ENCODE data around the gene SYAP1.

The SYAP1 gene

DNA sequence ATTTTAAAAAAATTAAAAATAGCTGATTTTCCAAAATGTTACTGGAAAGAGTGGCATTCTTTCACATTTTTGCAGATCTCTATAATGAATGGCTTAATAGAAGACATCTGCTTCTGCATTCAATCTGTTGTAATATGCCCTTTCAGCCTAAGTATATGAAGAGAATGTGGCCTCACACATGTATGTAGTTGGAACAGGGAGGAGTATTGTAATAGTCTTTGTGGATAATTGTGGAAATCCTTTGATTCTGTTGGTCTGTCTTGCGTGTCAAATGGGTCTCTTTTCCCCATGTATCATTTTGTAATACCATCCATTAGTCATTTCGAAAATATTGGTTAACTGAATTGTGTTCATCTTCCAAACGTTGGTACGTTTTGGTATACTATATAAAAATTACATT lies 78.4 kb downstream of the SYAP1 start:
- DNase-seq (ENCODE audit: low spot score in 2 of 2): no peak

DNA sequence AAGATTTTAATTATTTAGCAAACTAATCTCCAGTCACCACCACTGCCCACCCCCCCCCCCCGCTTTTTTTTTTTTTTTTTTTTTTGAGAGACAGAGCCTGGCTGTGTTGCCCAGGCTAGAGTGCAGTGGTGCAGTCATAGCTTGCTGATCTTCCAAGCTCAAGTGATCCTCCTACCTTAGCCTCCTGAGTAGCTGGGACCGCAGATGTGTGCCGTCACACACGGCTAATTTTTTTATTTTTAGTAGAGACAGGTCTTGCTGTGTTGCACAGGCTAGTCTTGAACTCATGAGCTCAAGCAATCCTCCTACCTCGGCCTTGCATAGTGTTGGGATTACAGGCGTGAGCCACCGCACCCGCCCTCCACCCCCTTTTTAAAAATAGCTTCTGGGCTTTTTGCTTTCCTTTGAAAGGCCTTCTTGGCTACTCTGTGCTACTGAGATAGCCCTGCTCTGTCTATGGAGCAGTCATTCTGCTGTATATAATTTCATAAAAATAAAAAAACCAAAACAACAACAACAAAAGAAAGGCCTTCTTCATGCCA lies 85.6 kb downstream of the SYAP1 start:
- DNase-seq (ENCODE audit: low spot score in 2 of 2): no peak
- Histone ChIP-seq H3K27me3 (ENCODE audit: low read depth) (no peaks in the 10 kb centered on the region), H3K4me1 (peaks cover 23% of the 10 kb centered on the region), H3K9me3 (no peaks in the 10 kb centered on the region), H3K36me3 (replicated peaks) (peaks cover 47% of the 10 kb centered on the region), H3K4me3 (no peak overlapping the region)
- in situ Hi-C loops (cut with MboI; ENCODE audit: low sequenced_read_pairs): no loop called here

More for the DNA sequence above, 78.4 kb downstream of the SYAP1 start:
- H3K36me3 ChIP-seq (replicated peaks): peaks cover 73% of the 10 kb centered on the region
- H3K27me3 ChIP-seq (ENCODE audit: low read depth): no peaks in the 10 kb centered on the region
- H3K4me3 ChIP-seq: no peak overlapping the region
- H3K9me3 ChIP-seq: no peaks in the 10 kb centered on the region
- H3K4me1 ChIP-seq: no peaks in the 10 kb centered on the region
- in situ Hi-C loops (cut with MboI; ENCODE audit: low sequenced_read_pairs): no loop called here

DNA sequence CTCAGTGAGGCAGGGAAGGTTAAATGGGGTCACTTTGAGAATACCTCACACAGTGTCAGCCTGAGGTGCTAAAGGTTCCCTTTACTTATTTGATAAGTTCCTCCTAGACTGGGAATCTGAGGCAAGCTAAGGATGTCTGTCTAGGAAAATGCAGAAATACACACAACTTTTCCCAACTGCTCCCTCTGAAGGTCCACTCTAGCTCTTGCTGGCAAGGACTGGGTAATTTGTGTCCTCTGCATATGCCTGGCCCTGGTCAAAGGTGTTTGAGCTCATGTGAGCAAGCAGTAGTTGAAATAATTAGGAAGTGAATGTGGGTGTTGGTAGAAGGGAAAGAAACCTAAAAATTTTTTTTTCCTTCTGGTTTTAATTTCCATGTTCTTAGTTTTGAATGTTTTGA lies 88.1 kb downstream of the SYAP1 start:
- Histone ChIP-seq H3K4me3 (no peak overlapping the region), H3K27me3 (ENCODE audit: low read depth) (no peaks in the 10 kb centered on the region), H3K4me1 (peaks cover 23% of the 10 kb centered on the region), H3K9me3 (no peaks in the 10 kb centered on the region), H3K36me3 (replicated peaks) (peaks cover 45% of the 10 kb centered on the region)
- peak; percentile 43 to 50 for DNase-seq (ENCODE audit: low spot score in 2 of 2)
- in situ Hi-C loops (cut with MboI; ENCODE audit: low sequenced_read_pairs): no loop called here

DNA sequence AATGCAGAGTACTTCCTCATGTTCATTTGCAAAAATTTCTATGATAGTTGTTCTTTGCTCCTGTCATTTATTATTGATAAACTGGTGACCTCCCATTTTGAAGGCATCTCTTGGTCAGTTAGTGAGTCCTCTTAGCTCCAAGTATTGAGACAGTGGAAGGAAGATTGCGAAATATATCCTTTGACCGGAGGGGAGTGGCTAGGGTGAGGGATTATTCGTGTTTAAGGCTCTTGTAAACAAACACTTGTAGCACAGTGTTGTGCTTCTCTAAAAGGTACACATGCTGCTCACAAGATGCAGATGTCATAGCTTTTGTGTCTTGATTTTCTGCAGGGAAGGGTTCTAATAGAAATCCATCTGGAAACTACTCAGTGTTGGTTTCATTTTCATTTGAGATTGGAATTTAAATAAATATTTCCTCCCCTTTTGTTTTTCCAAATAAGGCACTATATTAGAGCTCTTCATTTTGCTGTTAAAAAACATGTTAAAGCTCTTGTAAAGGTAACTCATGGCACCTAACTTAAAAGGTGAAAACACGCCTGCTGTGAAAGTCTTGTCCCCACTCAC lies 88.6 kb downstream of the SYAP1 start:
- DNase-seq (ENCODE audit: low spot score in 2 of 2): peak in 1 of 2 experiments; percentile 28
- H3K4me3 ChIP-seq: no peak overlapping the region
- no peaks in the 10 kb centered on the region for H3K9me3 ChIP-seq
- peaks cover 45% of the 10 kb centered on the region for H3K36me3 ChIP-seq (replicated peaks)
- in situ Hi-C loops (cut with MboI; ENCODE audit: low sequenced_read_pairs): no loop called here
- H3K4me1 ChIP-seq: peaks cover 23% of the 10 kb centered on the region
- H3K27me3 ChIP-seq (ENCODE audit: low read depth): no peaks in the 10 kb centered on the region

DNA sequence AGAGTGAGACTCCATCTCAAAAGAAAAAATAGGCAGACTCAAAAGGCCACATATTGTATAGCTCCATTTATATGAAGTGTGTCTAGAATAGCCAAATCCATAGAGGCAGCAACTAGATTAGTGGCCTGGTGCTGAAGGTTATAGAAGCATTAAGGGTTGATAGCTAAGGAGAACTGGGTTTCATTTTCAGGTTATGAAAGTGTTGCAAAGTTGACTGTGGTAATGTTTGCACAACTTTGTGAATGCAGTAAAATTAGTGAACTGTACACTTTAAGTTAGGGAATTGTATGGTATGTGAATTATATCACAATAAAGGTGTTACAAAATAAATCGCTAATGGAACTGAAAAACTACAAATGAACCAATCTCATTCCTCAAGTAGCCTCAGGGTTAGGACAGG lies 95.2 kb downstream of the SYAP1 start:
- Histone ChIP-seq H3K4me1 (peaks cover 12% of the 10 kb centered on the region), H3K4me3 (no peak overlapping the region), H3K9me3 (no peaks in the 10 kb centered on the region), H3K27me3 (ENCODE audit: low read depth) (no peaks in the 10 kb centered on the region), H3K36me3 (replicated peaks) (peaks cover 44% of the 10 kb centered on the region)
- in situ Hi-C loops (cut with MboI; ENCODE audit: low sequenced_read_pairs): no loop called here
- no peak for DNase-seq (ENCODE audit: low spot score in 2 of 2)
